ENCODE measurements around the gene THUMPD1.
"Not testable (repeated sequence)": the region's sequence is repeated elsewhere in the genome, so short reads cannot be mapped to it uniquely, and the experiment has no call there.

THUMPD1 gene

GRCh38 chr16:20747030-20747816 is 5.6 kb upstream of the THUMPD1 start:
- DNase-seq: no peak

- no peak for DNase-seq
Observed at GRCh38 chr16:20746461-20746860, 4.8 kb upstream of the THUMPD1 start.

- no peak for DNase-seq
Observed at GRCh38 chr16:20744922-20745440, 3.4 kb upstream of the THUMPD1 start.

- DNase-seq: no peak
Observed at GRCh38 chr16:20743591-20743990, 2.0 kb upstream of the THUMPD1 start.

- DNase-seq: peak; percentile 63 to 87 (median 80)
Observed at GRCh38 chr16:20740901-20741521, 607 bp downstream of the THUMPD1 start.

GRCh38 chr16:20740007-20740883 is 1.4 kb downstream of the THUMPD1 start:
- DNase-seq: no peak

GRCh38 chr16:20735490-20735889 is 6.1 kb downstream of the THUMPD1 start:
- no peak for DNase-seq

GRCh38 chr16:20734782-20735181 is 6.8 kb downstream of the THUMPD1 start:
- DNase-seq: no peak

GRCh38 chr16:20734056-20734455 is 7.6 kb downstream of the THUMPD1 start:
- DNase-seq: no peak

- DNase-seq: no peak
Observed at GRCh38 chr16:20729141-20729540, 12.5 kb downstream of the THUMPD1 start.

- no peak for DNase-seq
Observed at GRCh38 chr16:20727181-20727580, 14.4 kb downstream of the THUMPD1 start.

- DNase-seq: no peak
Observed at GRCh38 chr16:20726661-20727060, 15.0 kb downstream of the THUMPD1 start.

GRCh38 chr16:20720251-20720650 is 21.4 kb downstream of the THUMPD1 start:
- no peak for DNase-seq

- DNase-seq: not testable (repeated sequence)
Observed at GRCh38 chr16:20717718-20718117, 23.9 kb downstream of the THUMPD1 start.

- no peak for DNase-seq
Observed at GRCh38 chr16:20711277-20711911, 30.2 kb downstream of the THUMPD1 start.

GRCh38 chr16:20708129-20708528 is 33.5 kb downstream of the THUMPD1 start:
- not testable (repeated sequence) for DNase-seq

- DNase-seq: no peak
Observed at GRCh38 chr16:20707461-20707860, 34.2 kb downstream of the THUMPD1 start.

GRCh38 chr16:20705972-20706371 is 35.6 kb downstream of the THUMPD1 start:
- not testable (repeated sequence) for DNase-seq

GRCh38 chr16:20704281-20704680 is 37.3 kb downstream of the THUMPD1 start:
- no peak for DNase-seq

- not testable (repeated sequence) for DNase-seq
Observed at GRCh38 chr16:20701692-20702091, 39.9 kb downstream of the THUMPD1 start.

- DNase-seq: no peak
Observed at GRCh38 chr16:20696618-20697017, 45.0 kb downstream of the THUMPD1 start.

GRCh38 chr16:20695024-20695423 is 46.6 kb downstream of the THUMPD1 start:
- no peak for DNase-seq

- DNase-seq: not testable (repeated sequence)
Observed at GRCh38 chr16:20694096-20694495, 47.5 kb downstream of the THUMPD1 start.

Measured in activated naive CD4-positive, alpha-beta T cell (primary cell).